NCI-H2029 (cell line): ENCODE measurements around the gene GLIPR2.
"Not testable (repeated sequence)": the region's sequence is repeated elsewhere in the genome, so short reads cannot be mapped to it uniquely, and the experiment has no call there.

Experiments
- DNase-seq: peaks from one replicate; lab custom pipeline; 2025; lab: John Stamatoyannopoulos, UW

GLIPR2 gene

GRCh38 chr9:36163786-36164170 lies 27.2 kb downstream of the GLIPR2 start:
- DNase-seq: no peak

- DNase-seq: no peak
These were observed 27.8 kb downstream of the GLIPR2 start for GRCh38 chr9:36164372-36164771.

GRCh38 chr9:36164989-36165388 lies 28.5 kb downstream of the GLIPR2 start:
- no peak for DNase-seq

GRCh38 chr9:36165826-36166167 lies 29.3 kb downstream of the GLIPR2 start:
- DNase-seq: no peak

- peak; percentile 75 for DNase-seq
These were observed 29.8 kb downstream of the GLIPR2 start for GRCh38 chr9:36166168-36166927.

- peak; percentile 19 for DNase-seq
These were observed 32.6 kb downstream of the GLIPR2 start, which contains the start of gene CCIN for GRCh38 chr9:36169166-36169565. TSS of gene CCIN (plus strand) at chr9:36169388. CDS start at chr9:36169503, 115 bp downstream.

GRCh38 chr9:36169708-36170107 lies 33.2 kb downstream of the GLIPR2 start:
- DNase-seq: no peak

GRCh38 chr9:36170531-36170930 lies 34.0 kb downstream of the GLIPR2 start:
- no peak for DNase-seq

- no peak for DNase-seq
These were observed 37.3 kb downstream of the GLIPR2 start for GRCh38 chr9:36173861-36174260.

GRCh38 chr9:36174271-36174670 lies 37.7 kb downstream of the GLIPR2 start:
- DNase-seq: no peak

- DNase-seq: no peak
These were observed 38.2 kb downstream of the GLIPR2 start for GRCh38 chr9:36174731-36175130.

- DNase-seq: not testable (repeated sequence)
These were observed 38.7 kb downstream of the GLIPR2 start for GRCh38 chr9:36175209-36175608.

- not testable (repeated sequence) for DNase-seq
These were observed 40.0 kb downstream of the GLIPR2 start for GRCh38 chr9:36176496-36176895.

- no peak for DNase-seq
These were observed 41.0 kb downstream of the GLIPR2 start for GRCh38 chr9:36177571-36177970.

GRCh38 chr9:36180243-36180642 lies 43.7 kb downstream of the GLIPR2 start:
- DNase-seq: not testable (repeated sequence)

- no peak for DNase-seq
These were observed 50.9 kb downstream of the GLIPR2 start for GRCh38 chr9:36187414-36187813.

- no peak for DNase-seq
These were observed 51.7 kb downstream of the GLIPR2 start for GRCh38 chr9:36188212-36188611.

- no peak for DNase-seq
These were observed 53.4 kb downstream of the GLIPR2 start for GRCh38 chr9:36189976-36190375.

- DNase-seq: peak; percentile 98
These were observed 54.1 kb downstream of the GLIPR2 start, which contains the start of gene CLTA for GRCh38 chr9:36190388-36191289. TSS of gene CLTA (plus strand) at chr9:36190921. CDS start at chr9:36191057, 136 bp downstream.

GRCh38 chr9:36191290-36191645 lies 54.7 kb downstream of the GLIPR2 start:
- DNase-seq: no peak

GRCh38 chr9:36191686-36192085 lies 55.2 kb downstream of the GLIPR2 start:
- DNase-seq: no peak

GRCh38 chr9:36192196-36192595 lies 55.7 kb downstream of the GLIPR2 start:
- DNase-seq: no peak

- no peak for DNase-seq
These were observed 56.5 kb downstream of the GLIPR2 start for GRCh38 chr9:36193023-36193422.
